K562 (cell line): ENCODE measurements around the gene CST7. TPM values are rescaled to one million over a fixed set of nuclear protein-coding genes. Genes with fewer than 3 reads are reported as not detected.

Experiments
- DDX20 ChIP-seq: fragments of 450-650 bp; IDR thresholded peaks from 2 replicates; pipeline ENCODE4 v1.6.1; 2016; ENCODE audit warnings: missing genetic modification characterization, low read depth, mild to moderate bottlenecking, missing compliant biosample characterization, moderate library complexity
- FOXA3 ChIP-seq, 2 experiments: fragments of 450-650 bp in 1 of 2; sonication (generic) in 1 of 2; formaldehyde crosslinking; IDR thresholded peaks in 1 of 2; conservative IDR thresholded peaks in 1 of 2; 2 replicates each; pipeline versions ENCODE4 v1.4.0 to v1.8.0; 2020 to 2022; ENCODE audit warnings: mild to moderate bottlenecking in 2 of 2, missing genetic modification reagents in 1 of 2
- polyA plus RNA-seq, 8 experiments: library from polyadenylated mRNA; depleted of rRNA in 4 of 8; stranded (reverse) in 5 of 8; unstranded in 3 of 8; fragments of >200 nt; fragmentation: Nextera tagmentation in 2 of 8; fragmentation: Illumina TruSeq in 1 of 8; extraction: Ambion mirVana in 2 of 8; extraction: Trizol in 1 of 8; gene quantifications; 2 replicates each; pipeline versions ENCODE4 v1.2.1 to v1.2.3, GENCODE V29; 2011 to 2014; ENCODE audit warnings: inconsistent platforms in 1 of 8, missing spikeins in 1 of 8
- total RNA-seq, 7 experiments: library from RNA; depleted of rRNA in 6 of 7; stranded (reverse); fragments of >200 nt in 6 of 7; fragmentation: Illumina TruSeq in 2 of 7; extraction: Trizol in 2 of 7; gene quantifications; 2 replicates each; pipeline versions ENCODE4 v1.2.1 to v1.2.3, GENCODE V29; 2011 to 2021; ENCODE audit warnings: low replicate concordance in 1 of 7
- TF ChIP-seq, protein P1 (sequence below): fragments of 250-450 bp; sonication (Bioruptor Pico); IDR thresholded peaks from 2 replicates; pipeline ENCODE4 v1.5.0; 2021; ENCODE audit warnings: mild to moderate bottlenecking, moderate library complexity
- TF ChIP-seq, protein P2 (sequence below), 2 experiments: fragments of 450-650 bp in 1 of 2; sonication (generic) in 1 of 2; formaldehyde crosslinking in 1 of 2; IDR thresholded peaks; 2 replicates each; pipeline versions ENCODE4 v1.7.1 to v1.9.0; 2016 to 2022; ENCODE audit warnings: inconsistent platforms in 1 of 2, mild to moderate bottlenecking in 1 of 2, missing genetic modification reagents in 1 of 2

CST7 gene
- total and polyA plus RNA-seq, 9 of the 15 experiments (the other 6 are each of a cell fraction or from before 2014, with no cell fraction given), result not detected

DNA sequence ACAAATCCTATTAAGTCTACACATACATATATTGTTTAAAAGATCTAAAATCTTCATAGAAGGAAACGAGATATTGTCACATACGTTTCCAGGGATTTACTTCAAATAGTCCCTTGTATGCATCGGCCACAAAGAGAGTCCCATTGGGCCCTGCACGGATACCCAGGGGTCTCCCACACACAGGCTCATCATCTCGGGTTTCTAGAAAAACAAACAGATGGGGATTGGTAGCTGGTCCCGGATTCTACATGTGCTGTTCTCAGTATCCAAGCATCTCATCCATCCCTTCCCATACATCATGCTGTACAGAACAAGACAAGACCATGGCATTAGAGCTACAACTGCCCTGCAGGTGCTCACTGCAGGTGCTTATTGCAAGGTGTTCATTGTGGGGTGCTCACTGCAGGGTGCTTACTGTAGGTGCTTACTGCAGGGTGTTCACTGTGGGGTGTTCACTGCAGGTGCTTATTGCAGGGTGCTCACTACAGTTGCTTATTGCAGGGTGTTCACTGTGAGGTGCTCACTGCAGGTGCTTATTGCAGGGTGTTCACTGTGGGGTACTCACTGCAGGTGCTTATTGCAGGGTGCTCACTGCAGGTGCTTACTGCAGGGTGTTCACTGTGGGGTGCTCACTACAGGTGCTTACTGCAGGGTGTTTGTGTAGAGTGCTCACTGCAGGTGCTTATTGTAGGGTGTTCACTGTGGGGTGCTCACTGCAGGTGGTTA lies 22.5 kb downstream of the CST7 start (continued):
- TF ChIP-seq, protein P1, sequence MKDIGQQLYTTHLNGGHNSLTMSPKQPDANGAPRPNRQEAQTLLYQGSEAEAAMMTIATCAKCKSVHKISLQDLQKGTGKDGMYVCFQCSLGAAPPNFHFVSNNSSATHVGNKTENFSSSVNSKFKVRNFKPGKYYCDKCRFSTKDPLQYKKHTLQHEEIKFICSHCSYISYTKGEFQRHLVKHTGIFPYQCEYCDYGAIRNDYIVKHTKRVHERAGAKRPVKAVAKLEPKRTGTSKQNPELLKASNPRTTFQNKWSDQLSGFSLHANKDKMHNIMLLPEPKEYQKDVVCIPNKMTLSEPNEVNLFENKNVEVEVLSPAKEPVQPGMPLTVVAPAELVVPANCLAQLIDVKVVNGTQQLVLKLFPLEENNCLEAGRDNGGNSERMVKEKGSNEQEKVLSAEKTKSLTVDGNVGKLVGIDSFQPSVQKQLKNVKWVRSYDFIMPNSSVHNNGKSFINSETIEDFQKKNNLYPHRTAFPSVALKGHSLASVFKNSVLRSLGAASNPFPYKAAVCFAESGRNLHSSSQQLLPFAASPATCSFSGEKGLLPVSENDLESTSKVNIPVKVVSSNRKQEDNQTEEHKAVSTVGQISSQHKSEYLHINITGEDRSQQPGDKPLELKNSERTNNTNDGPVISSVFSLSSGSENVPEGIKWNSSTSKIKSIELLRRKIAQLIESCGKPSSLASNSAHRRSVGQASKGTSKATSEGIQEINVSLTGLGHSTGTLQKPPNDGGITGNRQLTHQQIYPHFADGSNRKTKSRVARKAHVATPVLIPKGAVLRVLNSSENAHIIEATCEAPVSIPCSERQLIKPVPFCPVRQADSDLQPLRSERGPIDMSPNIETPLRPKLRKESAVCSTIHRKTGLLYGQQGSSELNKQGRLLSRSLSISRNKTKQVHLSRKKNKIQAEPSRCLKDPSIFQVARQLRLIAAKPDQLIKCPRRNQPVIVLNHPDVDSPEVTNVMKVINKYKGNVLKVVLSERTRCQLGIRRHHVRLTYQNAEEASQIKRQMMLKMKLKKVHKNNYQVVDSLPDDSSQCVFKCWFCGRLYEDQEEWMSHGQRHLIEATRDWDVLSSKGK (CRISPR knock-in tag), result no peak
- no peak for TF ChIP-seq DDX20 (tag)
- TF ChIP-seq FOXA3 (CRISPR knock-in tag; conservative IDR thresholded peaks at IDR 0.05 in 1 of 2, IDR thresholded peaks at IDR 0.05 in 1 of 2), result no peak
- TF ChIP-seq, protein P2, sequence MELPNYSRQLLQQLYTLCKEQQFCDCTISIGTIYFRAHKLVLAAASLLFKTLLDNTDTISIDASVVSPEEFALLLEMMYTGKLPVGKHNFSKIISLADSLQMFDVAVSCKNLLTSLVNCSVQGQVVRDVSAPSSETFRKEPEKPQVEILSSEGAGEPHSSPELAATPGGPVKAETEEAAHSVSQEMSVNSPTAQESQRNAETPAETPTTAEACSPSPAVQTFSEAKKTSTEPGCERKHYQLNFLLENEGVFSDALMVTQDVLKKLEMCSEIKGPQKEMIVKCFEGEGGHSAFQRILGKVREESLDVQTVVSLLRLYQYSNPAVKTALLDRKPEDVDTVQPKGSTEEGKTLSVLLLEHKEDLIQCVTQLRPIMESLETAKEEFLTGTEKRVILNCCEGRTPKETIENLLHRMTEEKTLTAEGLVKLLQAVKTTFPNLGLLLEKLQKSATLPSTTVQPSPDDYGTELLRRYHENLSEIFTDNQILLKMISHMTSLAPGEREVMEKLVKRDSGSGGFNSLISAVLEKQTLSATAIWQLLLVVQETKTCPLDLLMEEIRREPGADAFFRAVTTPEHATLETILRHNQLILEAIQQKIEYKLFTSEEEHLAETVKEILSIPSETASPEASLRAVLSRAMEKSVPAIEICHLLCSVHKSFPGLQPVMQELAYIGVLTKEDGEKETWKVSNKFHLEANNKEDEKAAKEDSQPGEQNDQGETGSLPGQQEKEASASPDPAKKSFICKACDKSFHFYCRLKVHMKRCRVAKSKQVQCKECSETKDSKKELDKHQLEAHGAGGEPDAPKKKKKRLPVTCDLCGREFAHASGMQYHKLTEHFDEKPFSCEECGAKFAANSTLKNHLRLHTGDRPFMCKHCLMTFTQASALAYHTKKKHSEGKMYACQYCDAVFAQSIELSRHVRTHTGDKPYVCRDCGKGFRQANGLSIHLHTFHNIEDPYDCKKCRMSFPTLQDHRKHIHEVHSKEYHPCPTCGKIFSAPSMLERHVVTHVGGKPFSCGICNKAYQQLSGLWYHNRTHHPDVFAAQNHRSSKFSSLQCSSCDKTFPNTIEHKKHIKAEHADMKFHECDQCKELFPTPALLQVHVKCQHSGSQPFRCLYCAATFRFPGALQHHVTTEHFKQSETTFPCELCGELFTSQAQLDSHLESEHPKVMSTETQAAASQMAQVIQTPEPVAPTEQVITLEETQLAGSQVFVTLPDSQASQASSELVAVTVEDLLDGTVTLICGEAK (IDR thresholded peaks at IDR 0.05), result no peak
- TF ChIP-seq, protein P2 (CRISPR knock-in tag; IDR thresholded peaks at IDR 0.05), result no peak
